DMS153 treated with DMSO at 0.1 percent for 48 hours (cell line): ENCODE results near the gene MIA2.
"Not testable (repeated sequence)": the region's sequence is repeated elsewhere in the genome, so short reads cannot be mapped to it uniquely, and the experiment has no call there.

Experiments
- DNase-seq: peaks from one replicate; lab custom pipeline; 2025; ENCODE audit not compliant: unreplicated experiment; lab: John Stamatoyannopoulos, UW

Gene MIA2, protein sequence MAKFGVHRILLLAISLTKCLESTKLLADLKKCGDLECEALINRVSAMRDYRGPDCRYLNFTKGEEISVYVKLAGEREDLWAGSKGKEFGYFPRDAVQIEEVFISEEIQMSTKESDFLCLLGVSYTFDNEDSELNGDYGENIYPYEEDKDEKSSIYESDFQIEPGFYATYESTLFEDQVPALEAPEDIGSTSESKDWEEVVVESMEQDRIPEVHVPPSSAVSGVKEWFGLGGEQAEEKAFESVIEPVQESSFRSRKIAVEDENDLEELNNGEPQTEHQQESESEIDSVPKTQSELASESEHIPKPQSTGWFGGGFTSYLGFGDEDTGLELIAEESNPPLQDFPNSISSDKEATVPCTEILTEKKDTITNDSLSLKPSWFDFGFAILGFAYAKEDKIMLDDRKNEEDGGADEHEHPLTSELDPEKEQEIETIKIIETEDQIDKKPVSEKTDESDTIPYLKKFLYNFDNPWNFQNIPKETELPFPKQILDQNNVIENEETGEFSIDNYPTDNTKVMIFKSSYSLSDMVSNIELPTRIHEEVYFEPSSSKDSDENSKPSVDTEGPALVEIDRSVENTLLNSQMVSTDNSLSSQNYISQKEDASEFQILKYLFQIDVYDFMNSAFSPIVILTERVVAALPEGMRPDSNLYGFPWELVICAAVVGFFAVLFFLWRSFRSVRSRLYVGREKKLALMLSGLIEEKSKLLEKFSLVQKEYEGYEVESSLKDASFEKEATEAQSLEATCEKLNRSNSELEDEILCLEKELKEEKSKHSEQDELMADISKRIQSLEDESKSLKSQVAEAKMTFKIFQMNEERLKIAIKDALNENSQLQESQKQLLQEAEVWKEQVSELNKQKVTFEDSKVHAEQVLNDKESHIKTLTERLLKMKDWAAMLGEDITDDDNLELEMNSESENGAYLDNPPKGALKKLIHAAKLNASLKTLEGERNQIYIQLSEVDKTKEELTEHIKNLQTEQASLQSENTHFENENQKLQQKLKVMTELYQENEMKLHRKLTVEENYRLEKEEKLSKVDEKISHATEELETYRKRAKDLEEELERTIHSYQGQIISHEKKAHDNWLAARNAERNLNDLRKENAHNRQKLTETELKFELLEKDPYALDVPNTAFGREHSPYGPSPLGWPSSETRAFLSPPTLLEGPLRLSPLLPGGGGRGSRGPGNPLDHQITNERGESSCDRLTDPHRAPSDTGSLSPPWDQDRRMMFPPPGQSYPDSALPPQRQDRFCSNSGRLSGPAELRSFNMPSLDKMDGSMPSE (N-terminal part only)

DNA sequence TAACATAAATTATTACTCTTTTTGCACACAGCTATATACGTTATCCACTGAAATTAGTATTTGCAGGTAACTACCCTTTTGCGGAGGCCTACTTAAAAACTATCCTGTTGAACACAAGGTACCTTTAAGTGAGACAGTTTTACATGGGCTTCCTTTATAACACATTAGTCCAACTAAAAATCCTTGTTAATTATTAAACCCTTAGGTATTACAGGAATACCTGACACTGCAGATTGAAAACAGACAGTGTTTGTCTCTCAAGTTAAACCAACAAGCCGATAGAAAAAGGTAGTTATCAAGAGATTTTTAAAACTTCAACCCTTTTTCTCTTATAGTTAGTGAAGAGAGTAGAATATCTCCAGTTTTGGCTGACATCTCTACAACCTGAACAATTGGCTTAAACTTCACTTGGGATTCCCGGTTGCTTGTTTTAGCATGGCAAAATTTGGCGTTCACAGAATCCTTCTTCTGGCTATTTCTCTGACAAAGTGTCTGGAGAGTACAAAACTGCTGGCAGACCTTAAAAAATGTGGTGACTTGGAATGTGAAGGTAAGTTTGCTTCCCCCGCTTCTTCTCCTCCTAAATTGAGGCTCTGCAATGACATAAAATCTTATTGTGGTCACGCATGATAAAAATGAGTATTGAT, at the start of gene MIA2:
TSS of gene MIA2 (plus strand) at position 236 of the 647 bp plus-strand sequence. CDS start at position 436, 200 bp downstream.
- no peak for DNase-seq

DNA sequence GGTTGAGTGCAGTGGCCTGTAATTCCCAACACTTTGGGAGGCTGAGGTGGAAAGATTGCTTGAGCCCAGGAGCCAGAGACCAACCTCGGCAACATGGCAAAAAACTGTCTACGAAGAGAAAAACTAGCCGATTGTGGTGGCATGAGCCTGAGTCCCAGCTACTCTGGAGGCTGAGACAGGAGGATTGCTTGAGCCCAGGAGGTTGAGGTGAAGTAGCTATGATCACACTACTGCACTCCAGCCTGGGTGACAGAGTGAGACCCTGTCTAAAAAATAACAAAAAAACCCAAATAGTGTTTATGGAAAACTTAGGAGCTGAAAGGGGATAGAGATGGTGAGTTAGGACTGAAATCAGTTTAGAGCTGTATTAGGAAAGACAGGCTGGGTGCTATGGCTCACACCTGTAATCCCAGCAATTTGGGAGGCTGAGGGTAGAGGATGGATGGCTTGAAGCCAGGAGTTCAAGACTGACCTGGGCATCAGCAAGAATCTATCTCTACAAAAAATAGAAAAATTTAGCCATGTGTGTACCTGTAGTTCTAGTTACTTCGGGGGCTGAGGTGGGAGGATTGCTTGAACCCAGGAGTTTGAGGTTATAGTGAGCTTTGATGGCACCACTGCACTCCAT, 49.0 kb upstream of the MIA2 start:
- DNase-seq: no peak

DNA sequence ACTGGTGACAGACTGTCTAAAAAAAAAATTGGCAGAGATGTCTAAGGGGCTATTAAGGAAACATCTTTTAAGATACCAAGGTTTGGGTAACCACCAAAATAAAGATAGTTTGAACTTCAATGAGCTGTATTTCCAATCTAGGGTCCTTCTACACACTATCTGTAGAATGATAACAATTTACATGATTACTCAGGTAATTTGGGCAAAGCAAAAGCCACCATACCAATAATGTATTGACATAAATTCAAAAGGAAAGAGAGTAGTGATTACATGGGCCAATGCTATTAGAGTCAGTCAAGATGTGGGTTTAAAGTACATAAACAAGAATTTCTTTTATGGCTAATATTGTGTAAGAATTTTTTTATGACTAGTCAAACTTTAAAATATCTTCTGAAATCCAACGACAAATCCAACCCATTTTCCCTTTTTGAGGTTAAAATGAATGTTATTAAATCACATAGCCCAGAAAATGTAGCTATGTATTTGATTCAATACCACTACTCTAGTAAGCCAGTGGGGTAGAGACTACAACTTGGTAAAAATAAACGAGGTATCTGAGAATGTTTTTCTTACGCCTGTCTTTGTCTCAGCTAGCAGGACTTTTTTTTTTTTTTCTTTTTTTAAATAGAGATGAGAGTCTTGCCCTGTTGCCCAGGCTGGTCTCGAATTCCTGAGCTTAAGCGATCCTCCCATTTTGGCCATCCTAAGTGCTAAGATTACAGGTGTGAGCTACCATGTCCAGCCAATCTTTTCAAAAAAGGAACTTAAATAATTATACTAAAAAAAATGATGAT, 48.3 kb upstream of the MIA2 start:
- no peak for DNase-seq

DNA sequence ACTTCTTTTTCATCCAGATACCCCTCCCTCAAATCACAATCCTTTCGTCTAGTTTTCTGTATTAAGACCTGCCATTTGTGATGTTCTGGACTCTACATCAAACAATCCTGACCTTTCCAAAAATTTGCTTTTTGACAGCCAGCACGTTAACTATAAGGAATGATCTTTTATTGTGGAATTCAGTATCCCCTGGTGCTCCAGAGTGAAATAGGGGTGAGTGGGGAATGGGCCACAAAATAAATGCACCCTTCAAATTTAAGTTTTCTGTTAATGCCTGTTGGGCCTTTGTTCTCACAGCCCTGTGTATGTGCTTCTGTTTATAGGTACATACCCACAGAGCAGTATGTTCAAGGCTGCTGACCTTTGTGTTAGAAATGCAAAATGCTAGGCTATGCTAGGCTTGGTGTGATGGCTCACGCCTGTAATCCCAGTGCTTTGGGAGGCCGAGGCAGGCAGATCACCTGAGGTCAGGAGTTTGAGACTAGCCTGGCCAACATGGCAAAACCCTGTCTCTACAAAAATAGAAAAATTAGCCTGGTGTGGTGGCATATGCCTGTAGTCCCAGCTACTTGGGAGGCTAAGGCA, 46.7 kb upstream of the MIA2 start:
- DNase-seq: no peak

DNA sequence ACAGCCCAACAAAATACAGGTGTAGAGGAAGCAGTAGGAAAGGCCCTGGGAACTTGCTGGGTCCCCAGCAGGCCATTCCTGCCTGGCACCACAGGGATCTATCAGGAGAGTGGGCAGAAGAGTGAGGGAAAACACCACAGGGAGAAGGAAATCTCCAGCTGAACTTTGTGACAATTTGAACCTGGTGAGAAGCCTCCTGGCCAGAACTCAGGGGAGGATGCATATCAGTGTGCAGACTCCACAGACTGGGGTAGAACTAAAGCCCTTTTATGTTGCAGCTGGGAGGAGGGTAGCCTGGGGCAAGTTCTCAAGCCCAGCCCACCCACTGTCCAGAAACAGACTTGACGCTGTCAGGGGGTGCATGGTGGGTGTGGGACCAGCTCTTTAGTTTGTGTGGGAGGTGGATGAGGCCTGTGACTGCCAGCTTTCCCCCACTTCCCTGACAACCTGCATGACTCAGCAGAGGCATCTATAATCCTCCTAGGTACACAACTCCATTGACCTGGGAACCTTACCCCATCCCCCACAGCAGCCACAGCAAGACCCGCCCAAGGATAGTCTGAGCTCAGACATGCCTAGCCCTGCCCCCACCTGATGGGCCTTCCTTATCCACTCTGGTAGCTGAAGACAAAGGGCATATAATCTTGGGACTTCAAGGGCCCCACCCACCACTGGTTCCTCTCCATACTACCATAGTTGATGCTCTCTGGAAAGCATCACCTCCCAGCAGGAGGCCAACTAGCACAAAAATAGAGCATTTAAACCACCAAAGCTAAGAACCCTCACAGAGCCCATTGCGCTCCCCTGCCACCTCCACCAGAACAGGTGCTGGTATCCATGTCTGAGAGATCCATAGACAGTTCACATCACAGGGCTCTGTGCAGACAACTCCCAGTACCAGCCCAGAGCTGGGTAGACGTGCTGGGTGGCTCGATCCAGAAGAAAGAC, 29.8 kb upstream of the MIA2 start:
- no peak for DNase-seq

DNA sequence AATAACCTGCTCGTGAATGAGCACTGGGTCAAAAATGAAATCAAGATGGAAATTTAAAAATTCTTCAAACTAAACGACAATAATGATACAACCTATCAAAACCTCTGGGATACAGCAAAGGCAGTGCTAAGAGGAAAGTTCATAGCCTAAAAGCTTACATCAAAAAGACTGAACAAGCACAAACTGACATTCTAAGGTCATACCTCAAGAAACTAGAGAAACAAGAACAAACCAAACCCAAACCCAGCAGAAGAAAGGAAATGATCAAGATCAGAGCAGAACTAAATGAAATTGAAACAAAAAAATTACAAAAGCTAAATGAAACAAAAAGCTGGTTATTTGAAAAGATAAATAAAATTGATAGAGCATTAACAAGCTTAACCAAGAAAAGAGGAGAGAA, 26.3 kb upstream of the MIA2 start:
- DNase-seq: not testable (repeated sequence)

DNA sequence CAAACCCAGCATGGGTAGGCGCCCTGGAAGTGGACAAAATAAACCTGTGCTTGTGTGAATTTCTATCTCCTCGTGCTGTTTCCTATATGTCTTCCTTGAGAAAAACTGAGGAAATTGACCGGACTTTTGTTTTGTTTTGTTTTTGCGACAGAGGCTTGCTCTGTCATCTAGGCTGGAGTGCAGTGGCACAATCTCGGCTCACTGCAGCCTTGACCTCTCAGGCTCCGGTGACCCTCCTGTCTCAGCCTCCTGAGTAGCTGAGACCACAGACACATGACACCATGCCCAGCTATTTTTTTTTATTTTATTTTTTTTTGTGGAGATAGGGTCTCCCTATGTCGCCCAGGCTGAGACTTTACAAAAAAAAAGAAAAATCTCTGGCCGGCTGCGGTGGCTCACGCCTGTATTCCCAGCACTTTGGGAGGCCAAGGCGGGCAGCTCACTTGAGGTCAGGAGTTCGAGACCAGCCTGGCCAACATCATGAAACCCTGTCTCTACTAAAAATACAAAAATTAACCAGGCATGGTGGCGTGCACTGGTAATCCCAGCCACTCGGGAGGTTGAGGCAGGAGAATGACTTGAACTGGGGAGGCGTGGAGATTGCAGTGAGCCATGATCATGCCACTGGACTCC, 22.5 kb upstream of the MIA2 start:
- no peak for DNase-seq

DNA sequence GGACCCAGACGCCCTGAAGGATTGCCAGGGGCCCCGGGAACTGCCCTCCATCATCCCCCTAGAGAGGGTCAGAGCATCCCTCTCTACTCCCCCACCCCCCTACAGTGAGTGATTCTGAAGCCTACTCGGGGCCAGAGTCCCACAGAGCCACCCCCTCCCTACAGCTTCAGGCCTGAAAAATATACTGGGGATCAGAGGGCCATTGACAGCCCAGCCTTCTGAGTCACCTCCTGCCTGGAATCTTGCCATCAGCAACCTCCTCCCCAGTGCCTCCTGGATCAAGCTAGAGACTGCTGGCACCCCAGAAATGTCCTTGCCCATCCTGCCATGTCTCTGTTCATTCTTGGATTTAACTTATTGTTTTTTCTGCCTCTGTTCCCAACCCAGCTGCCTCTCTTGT, 21.7 kb upstream of the MIA2 start:
- no peak for DNase-seq

DNA sequence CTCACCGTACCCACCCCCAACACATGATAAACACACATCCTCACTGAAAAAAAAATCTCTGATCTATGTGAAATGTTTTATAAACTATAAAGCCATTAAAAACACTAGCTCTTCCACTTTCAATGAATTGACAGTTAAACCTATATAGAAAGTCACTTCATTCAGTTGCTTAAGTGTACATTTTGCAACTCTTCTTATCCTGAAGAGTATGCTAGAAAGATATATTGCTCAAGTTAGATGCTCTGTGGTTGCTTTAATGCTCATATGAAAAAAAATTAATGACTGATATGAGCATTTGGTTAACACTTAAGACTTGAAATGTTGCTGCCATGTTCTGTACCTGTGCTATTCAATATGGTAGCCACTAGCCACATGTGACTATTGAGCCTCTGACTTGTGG, 21.0 kb upstream of the MIA2 start:
- DNase-seq: no peak

DNA sequence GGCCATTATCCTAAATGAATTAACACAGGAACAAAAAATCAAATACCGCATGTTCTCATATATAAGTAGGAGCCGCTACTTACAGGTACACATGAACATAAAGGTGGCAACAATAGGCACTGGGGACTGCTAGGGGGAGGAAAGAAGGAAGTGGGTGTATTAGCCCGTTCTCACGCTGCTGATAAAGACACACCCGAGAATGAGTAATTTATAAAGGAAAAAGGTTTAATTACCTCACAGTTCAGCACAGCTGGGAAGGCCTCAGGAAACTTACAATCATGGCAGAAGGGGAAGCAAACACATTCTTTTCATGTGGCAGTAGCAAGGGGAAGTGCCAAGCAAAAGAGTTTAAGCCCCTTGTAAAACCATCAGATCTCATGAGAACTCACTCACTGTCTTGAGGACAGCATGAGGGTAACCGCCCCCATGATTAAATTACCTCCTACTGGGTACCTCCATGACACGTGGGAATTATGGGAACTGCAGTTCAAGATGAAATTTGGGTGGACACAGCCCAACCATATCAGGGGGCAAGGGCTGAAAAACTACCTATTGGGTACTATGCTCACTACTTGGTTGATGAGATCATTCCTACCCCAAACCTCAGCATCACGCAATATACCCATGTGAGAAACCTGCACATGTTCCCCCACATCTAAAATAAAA, 16.4 kb upstream of the MIA2 start:
- no peak for DNase-seq

DNA sequence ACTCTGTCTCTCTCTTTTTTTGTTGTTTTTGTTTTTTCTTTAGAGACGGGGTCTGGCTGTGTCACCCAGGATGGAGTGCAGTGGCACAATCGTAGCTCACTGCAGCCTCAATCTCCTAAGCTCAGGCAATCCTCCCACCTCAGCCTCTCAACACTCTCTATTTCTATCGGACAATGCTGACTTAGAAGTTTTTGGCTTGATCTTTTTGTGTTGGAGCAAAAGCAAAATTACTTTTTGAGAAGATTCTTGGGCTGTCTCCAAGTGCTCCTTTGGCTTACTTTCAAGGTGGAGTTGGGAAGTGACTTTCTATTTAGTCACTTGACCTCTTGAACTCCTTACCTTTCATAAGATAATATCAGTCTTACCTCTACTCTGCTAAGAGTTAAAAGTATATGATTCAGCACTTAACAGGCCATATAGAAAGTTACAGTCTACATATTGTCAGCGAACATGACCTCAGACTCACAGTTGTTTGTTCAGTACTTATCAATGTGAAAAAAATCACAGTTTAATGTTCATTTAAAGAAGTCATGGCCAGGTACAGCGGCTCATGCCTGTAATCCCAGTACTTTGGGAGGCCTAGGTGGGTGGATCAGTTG, 15.4 kb upstream of the MIA2 start:
- no peak for DNase-seq

DNA sequence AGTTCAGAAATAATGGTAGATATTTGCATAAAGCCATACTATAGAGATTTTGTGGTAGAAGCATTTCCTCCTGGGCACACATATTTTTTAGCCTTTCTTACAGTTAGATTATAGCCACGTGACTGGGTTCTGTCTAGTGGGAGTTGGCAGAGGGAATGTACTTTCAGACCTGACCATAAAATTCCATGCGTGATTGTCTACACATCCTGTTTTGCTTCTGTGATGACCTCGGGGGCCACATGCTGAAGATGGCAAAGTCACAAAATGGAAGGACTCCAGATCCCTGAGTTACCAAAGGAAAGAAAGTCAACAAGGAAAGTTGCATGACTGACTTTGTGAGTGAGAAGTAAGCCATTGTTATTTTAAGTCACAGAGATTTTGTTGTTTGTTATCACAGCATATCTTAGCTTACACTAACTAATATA, 14.6 kb upstream of the MIA2 start:
- DNase-seq: no peak

DNA sequence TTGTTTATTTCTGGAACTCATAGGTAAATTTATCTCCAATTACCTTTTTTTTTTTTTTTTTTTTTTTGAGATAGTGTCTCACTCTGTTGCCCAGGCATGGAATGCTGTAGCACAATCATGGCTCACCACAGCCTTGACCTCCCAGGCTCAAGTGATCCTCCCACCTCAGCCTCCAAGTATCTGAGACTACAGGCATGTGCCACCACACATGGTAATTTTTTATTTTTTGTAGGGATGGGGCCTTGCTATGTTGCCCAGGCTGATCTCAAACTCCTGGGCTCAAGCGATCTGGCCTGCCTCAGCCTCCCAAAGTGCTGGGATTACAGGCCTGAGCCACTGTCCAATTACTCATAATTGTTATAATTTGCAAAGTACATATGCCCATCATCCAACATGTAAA, 13.2 kb upstream of the MIA2 start:
- not testable (repeated sequence) for DNase-seq

DNA sequence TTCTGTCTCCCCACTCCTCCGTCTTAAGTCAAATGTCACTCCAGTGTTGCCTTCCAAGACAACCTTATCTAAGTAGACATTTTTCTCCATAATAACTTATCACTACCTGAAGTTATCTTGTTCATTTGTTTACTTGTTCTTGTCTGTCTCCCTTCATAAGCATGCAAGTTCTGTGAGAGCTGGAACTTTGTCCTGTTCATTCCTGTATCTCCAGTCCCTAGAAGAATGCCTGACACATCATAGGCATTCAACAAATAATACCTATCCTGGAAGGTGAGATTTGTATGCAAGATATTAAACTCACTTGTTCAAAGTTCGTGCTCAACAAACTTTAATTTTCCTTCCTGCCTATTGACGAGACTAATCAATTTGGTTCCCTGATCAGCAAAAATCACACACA, 5.7 kb upstream of the MIA2 start:
- no peak for DNase-seq

DNA sequence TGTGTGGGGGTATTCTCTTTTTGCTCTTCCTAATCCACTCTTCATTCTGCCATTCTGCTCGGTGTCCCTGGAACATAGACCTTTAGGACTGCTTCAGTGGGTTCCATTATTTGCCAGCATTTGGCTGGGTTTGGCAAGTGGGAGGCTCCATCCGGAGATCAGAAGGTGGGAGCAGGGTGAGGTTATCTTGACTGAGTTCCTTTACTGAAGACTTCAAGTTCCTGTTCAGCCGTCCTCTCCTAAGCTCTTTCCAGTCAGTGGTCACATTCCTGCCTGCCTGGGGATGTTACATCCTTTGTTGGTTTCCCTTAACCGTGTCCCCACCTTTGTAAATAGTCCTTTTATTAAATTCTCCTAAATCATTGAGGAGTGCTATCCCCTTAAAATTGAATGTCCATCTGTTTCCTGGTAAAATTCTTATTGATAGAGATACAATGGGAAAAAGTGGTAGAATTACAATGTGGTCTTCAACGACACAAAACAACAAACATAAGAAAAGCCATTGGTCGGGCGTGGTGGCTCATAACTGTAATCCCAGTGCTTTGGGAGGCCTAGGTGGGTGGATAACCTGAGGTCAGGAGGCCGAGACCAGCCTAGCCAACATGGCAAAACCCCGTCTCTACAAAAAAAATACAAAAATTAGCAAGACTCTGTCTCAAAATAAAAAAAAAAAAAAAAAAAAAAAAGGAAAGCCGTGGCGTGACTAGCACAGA, 5.0 kb upstream of the MIA2 start:
- no peak for DNase-seq

DNA sequence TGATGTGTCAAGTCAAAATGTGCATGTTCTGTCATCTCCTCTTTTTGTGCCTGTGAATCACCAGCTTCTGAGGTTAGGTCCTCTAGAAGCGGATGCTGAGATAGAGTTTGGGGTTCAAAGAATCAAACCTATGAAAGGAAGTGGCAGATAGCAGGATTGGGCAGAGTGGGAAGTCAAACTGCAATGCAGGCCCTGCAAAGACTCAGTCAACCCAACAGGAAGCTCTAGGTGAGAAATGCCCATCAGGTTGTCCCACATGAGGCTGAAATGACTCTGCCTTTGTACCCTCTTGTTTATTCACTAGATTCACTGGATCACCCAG, 4.5 kb upstream of the MIA2 start:
- DNase-seq: no peak
